Measurements from ENCODE around the gene MACF1.

DNA sequence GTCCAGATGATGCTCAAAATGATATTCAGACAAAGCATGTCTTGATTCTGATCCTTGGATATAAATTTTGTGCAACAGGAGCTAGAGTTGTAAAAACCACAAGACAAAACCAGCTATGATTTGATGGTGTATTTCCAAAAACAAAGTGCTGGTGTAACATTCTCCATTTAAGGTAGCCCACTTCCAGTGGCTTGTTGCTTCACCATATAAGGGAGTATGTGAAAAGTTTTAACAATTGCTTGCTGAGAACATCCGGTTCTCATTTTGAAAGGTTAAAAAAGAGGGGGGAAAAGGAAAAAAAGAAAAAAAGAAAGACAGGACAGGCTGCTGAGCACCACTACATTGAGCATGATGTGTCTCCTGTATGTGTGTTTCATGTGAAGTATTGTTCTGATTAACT lies 123.6 kb downstream of the MACF1 start:
- TF ChIP-seq, protein P1, sequence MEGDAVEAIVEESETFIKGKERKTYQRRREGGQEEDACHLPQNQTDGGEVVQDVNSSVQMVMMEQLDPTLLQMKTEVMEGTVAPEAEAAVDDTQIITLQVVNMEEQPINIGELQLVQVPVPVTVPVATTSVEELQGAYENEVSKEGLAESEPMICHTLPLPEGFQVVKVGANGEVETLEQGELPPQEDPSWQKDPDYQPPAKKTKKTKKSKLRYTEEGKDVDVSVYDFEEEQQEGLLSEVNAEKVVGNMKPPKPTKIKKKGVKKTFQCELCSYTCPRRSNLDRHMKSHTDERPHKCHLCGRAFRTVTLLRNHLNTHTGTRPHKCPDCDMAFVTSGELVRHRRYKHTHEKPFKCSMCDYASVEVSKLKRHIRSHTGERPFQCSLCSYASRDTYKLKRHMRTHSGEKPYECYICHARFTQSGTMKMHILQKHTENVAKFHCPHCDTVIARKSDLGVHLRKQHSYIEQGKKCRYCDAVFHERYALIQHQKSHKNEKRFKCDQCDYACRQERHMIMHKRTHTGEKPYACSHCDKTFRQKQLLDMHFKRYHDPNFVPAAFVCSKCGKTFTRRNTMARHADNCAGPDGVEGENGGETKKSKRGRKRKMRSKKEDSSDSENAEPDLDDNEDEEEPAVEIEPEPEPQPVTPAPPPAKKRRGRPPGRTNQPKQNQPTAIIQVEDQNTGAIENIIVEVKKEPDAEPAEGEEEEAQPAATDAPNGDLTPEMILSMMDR (IDR thresholded peaks at IDR 0.05): no peak
- TF ChIP-seq POLR2AphosphoS5 (IDR thresholded peaks at IDR 0.05) (no peak), POLR2A (IDR thresholded peaks at IDR 0.05) (no peak), EP300 (IDR thresholded peaks at IDR 0.05) (no peak)
